ENCODE data around the gene ARL5B. TPM values are rescaled to one million over a fixed set of nuclear protein-coding genes. Genes with fewer than 3 reads are reported as not detected.

ARL5B gene
- total and polyA plus RNA-seq, 3 donors from 2014 or later, result 9.4 to 18.3 (median 16.8) TPM

GRCh38 chr10:18684416-18684815, 25.2 kb downstream of the ARL5B start:
- TF ChIP-seq CTCF (IDR thresholded peaks at IDR 0.05) (no peak), POLR2A (IDR thresholded peaks at IDR 0.05) (no peak)
- Histone ChIP-seq H3K27ac (no peak overlapping the region), H3K9me3 (no peaks in the 10 kb centered on the region), H3K27me3 (no peaks in the 10 kb centered on the region), H3K4me1 (no peaks in the 10 kb centered on the region), H3K4me3 (no peak overlapping the region), H3K36me3 (ENCODE audit: low read depth, missing control alignments) (no peaks in the 10 kb centered on the region)
- intact Hi-C loops (cut with DNase I; ENCODE audit: low total_unique reads), result no loop called here
- DNase-seq, result no peak
- WGBS, 2 donors, result 73% methylated on average over 1 of the region's 1 CpG

GRCh38 chr10:18684953-18685352, 25.7 kb downstream of the ARL5B start:
- intact Hi-C loops (cut with DNase I; ENCODE audit: low total_unique reads), result no loop called here
- TF ChIP-seq CTCF (IDR thresholded peaks at IDR 0.05), result no peak
- 69 to 74% methylated on average over 3 of the region's 3 CpGs for WGBS, 2 donors

GRCh38 chr10:18685555-18685954, 26.3 kb downstream of the ARL5B start:
- Histone ChIP-seq H3K36me3 (ENCODE audit: low read depth, missing control alignments) (no peaks in the 10 kb centered on the region), H3K27ac (no peak overlapping the region), H3K4me1 (no peaks in the 10 kb centered on the region), H3K9me3 (no peaks in the 10 kb centered on the region), H3K4me3 (no peak overlapping the region), H3K27me3 (no peaks in the 10 kb centered on the region)
- TF ChIP-seq POLR2A (IDR thresholded peaks at IDR 0.05), result no peak
- TF ChIP-seq CTCF (IDR thresholded peaks at IDR 0.05), result no peak
- intact Hi-C loops (cut with DNase I; ENCODE audit: low total_unique reads), result no loop called here
- 90% methylated on average over 7 of the region's 7 CpGs for WGBS, 2 donors
- no peak for DNase-seq

More at GRCh38 chr10:18684953-18685352, 25.7 kb downstream of the ARL5B start:
- no peaks in the 10 kb centered on the region for H3K27me3 ChIP-seq
- no peak overlapping the region for H3K4me3 ChIP-seq
- DNase-seq, result no peak
- H3K27ac ChIP-seq, result no peak overlapping the region
- H3K9me3 ChIP-seq, result no peaks in the 10 kb centered on the region
- no peaks in the 10 kb centered on the region for H3K36me3 ChIP-seq (ENCODE audit: low read depth, missing control alignments)
- no peaks in the 10 kb centered on the region for H3K4me1 ChIP-seq

GRCh38 chr10:18687195-18687594, 28.0 kb downstream of the ARL5B start:
- DNase-seq, result no peak
- intact Hi-C loops (cut with DNase I; ENCODE audit: low total_unique reads), result no loop called here
- Histone ChIP-seq H3K4me3 (no peak overlapping the region), H3K9me3 (no peaks in the 10 kb centered on the region), H3K27me3 (no peaks in the 10 kb centered on the region), H3K4me1 (no peaks in the 10 kb centered on the region), H3K27ac (no peak overlapping the region), H3K36me3 (ENCODE audit: low read depth, missing control alignments) (no peaks in the 10 kb centered on the region)
- TF ChIP-seq CTCF (IDR thresholded peaks at IDR 0.05) (no peak), POLR2A (IDR thresholded peaks at IDR 0.05) (no peak)
- WGBS, 2 donors, result 93 to 94% methylated on average over 7 of the region's 7 CpGs

- no peak for DNase-seq
- intact Hi-C loops (cut with DNase I; ENCODE audit: low total_unique reads), result no loop called here
- no peaks in the 10 kb centered on the region for H3K4me1 ChIP-seq
- no peaks in the 10 kb centered on the region for H3K36me3 ChIP-seq (ENCODE audit: low read depth, missing control alignments)
- no peak overlapping the region for H3K4me3 ChIP-seq
- no peaks in the 10 kb centered on the region for H3K27me3 ChIP-seq
- no peak overlapping the region for H3K27ac ChIP-seq
- 80% methylated on average over 5 of the region's 5 CpGs for WGBS, 2 donors
- H3K9me3 ChIP-seq, result no peaks in the 10 kb centered on the region
- TF ChIP-seq POLR2A (IDR thresholded peaks at IDR 0.05) (no peak), CTCF (IDR thresholded peaks at IDR 0.05) (no peak)
Measured at GRCh38 chr10:18687706-18688105, 28.5 kb downstream of the ARL5B start.

Data from testis (tissue), 3 donors.